ENCODE measurements around the gene NKD2. TPM values are rescaled to one million over a fixed set of nuclear protein-coding genes. Genes with fewer than 3 reads are reported as not detected.

The NKD2 gene
- total RNA-seq, 1 experiment from 2014 or later, result 4.3 TPM

DNA sequence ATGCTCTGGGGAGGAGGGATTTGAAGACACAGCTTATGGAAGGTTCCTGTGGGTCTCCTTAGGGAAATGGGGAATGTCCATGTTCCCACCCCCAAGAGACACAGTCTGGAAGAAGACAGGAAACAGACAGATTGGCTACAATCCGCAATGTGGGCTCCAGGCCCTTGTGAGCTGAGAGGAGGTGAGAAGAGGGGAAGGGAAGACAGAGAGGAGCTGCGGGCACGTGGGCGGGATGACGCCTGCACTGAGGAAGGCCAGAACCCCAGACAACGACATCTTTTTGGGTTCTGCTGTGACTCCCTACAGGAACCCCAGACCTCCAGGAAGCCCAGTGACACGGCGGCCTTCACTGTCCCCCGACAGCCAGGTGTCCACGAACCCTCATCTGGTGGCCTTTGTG is 29.9 kb upstream of the NKD2 start:
- no peak for DNase-seq (ENCODE audit: low spot score)

GRCh38 chr5:979100-979817 is 29.3 kb upstream of the NKD2 start:
- DNase-seq (ENCODE audit: low spot score), result no peak

DNA sequence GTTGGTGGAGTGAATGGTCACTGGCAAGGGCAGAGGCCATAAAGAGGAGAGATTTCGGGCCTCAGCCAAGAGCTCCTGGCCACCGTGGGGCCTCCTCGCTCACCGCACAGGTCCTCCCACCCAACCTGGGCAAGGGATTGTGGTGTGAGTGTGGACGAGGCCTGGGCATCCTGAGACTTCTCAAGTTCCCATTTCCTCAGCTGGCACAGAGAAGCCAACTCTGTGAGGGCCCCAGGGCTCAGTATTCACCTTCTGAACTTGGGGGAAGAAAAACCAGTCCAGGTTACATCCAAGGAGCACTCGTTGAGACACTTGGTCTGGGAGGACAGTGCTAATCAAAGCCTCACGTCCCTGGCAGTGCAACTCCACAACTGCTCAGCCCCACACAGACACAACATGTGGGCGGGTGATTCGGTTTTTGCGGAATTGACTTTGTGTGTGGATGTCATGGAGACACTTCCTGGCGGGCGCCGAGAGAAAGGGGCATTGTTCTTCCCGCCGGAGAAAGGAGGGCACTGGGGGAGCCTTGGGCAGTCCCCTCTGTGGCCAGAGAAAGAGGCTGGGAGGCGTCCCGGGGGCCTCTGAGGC is 28.5 kb upstream of the NKD2 start:
- DNase-seq (ENCODE audit: low spot score), result no peak

- DNase-seq (ENCODE audit: low spot score), result peak; percentile 21
Measured at GRCh38 chr5:980966-981365, 27.6 kb upstream of the NKD2 start.

GRCh38 chr5:981456-981855 is 27.1 kb upstream of the NKD2 start:
- no peak for DNase-seq (ENCODE audit: low spot score)

DNA sequence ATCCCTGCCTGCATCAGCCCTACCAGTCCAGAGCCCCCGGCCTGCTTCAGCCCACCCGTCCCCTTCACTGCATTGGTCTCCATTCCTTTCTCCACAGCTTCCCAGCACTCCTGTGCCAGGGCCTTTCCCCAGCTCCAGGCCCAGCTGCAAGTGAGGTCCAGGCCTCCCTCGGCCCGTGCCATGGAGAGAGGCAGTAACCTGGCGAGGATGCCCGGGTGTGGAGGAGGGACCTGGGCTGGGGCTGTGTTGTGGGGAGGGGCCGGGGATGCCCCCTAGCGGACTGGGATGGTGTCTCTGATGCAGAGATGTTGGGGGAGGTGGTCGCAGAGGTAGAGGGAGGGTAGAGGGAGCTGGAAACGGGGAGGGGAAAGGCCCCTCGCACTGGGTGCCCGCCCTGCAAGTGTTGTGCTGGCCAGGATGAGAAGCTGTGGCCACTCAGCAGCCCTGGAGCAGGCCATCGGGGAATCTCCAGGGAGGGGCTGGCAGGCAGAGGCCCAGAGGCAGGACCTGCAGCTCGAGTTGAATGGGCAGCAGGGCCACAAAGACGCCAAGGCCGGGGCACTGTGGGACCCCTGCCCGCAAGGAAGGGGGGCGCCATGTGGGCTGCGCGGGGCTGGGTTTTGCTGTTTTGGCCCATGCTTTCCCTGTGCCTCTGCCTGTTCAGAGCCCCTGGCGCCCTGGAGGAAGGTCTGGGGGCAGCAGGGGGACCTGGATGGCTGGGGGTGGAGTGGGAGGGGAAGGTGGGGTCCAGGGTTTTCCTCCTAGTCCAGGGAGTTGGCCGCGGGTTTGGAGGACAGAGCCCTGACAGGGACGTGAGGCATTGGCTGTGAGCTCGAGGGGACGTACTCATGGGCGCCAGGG is 26.0 kb upstream of the NKD2 start:
- DNase-seq (ENCODE audit: low spot score), result no peak

- no peak for DNase-seq (ENCODE audit: low spot score)
Measured at GRCh38 chr5:983238-983524, 25.4 kb upstream of the NKD2 start.

- no peak for DNase-seq (ENCODE audit: low spot score)
Measured at GRCh38 chr5:983568-983967, 25.0 kb upstream of the NKD2 start.

DNA sequence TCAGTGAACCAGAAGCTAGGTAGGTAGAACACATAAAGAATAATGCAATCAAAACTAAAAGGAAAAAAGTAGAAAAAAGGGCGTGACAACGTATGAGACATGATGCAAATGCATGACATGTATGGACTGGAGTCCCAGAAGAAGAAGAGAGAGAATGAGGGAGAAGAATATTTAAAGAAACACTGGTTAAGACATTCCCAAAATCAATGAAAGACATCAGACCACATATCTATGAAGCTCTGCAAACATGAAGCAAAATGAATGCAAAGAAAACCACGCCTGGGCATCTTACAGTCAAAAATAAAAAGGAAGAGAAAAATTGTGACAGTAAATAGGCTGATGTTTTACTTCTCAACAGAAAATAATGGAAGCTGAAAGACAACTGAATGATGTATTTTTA is 23.8 kb upstream of the NKD2 start:
- DNase-seq (ENCODE audit: low spot score), result no peak

DNA sequence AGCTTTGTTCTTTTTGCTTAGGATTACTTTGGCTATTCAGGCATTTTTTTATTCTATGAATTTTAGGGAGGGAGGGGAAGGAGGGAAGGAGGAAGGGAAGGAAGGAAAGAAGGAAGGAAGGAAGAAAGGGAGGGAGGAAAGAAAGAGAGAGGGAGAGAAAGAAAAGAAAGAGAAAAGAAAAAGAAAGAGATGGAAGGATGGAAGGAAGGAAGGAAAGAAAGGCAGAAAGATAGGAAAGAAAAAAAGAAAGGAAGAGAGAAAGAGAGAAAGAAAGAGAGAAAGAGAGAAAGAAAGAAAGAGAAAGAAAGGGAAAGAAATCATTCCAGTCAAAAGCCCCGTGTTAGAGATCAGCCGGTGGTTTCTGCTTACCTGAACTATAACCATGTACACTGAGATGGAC is 20.8 kb upstream of the NKD2 start:
- DNase-seq (ENCODE audit: low spot score), result no peak

DNA sequence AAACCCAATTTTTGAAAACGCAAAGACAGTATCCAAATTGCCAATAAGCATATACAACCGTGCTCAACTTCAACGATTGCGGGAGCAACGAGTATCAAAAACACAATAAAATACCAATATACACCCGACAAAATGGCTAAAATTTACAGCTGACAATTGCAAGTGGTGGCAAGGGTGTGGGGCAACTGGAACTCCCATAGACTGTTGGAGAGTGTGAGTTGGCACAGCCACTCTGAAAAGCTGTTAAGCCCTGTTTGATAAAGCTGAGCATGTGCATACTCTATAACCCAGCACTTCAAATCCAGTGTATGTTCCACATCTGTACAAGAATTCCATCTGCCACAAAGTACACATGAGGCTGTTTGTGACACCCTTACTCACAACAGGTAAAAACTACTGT is 20.3 kb upstream of the NKD2 start:
- no peak for DNase-seq (ENCODE audit: low spot score)

- DNase-seq (ENCODE audit: low spot score), result no peak
Measured at GRCh38 chr5:989961-990530, 18.6 kb upstream of the NKD2 start.

DNA sequence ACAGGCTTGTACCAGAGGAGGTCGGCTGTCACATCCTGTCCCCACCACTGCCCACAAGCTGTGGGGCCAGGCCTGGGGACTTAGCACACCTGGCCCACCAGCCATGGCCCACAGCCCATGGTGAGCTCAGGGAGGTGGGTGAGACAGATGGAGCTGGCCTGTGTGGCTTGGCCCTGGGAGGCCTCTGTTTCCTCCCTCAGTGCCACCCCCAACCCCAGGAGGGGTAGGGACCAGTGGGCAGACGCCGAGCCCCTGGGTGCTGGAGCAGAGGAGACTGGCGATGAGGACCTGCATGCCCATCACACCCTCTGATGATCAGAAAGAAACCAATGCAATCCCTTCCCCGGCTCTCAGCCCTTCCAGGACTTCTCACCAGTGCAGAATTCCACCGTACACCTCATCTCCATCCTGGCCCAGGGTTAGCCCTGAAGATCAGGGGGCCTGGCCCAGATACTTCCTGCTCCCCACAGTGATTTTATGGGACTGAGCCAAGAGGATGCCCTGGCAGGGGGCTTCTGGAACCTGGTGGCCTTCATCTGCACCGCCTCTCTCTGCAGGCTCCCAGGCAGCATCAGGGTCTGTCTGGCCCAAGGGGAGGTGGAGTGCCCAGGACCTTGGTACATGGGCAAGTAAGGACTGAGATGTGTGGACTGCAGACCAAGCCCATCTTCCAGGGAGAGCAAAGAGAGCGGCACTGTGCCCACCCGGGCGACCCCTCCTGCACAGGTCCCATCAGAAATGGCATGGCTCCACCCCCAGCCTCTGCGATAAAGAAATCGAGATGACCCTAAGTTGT is 16.9 kb upstream of the NKD2 start:
- DNase-seq (ENCODE audit: low spot score), result no peak

- no peak for DNase-seq (ENCODE audit: low spot score)
Measured at GRCh38 chr5:994272-994607, 14.4 kb upstream of the NKD2 start.

- no peak for DNase-seq (ENCODE audit: low spot score)
Measured at GRCh38 chr5:994821-995220, 13.8 kb upstream of the NKD2 start.

DNA sequence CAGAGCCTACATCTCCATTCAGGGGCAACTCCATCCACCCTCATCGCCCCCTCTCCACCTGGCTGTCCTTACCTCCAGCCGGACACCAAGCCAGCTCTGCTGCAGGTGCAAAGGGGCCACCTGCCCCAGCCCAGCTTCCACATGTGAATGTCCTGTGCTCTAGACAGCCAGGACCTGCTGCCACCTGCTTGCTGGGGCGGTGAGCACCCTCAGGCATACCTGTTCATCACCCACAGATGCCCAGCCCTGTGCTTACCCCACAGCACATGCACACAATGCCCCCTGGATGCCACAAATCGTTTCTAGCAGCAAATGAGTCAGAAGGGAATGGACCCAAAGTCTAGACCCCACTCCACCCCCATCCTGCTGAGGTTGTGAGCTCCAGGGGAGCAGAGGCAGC is 13.3 kb upstream of the NKD2 start:
- DNase-seq (ENCODE audit: low spot score), result no peak

DNA sequence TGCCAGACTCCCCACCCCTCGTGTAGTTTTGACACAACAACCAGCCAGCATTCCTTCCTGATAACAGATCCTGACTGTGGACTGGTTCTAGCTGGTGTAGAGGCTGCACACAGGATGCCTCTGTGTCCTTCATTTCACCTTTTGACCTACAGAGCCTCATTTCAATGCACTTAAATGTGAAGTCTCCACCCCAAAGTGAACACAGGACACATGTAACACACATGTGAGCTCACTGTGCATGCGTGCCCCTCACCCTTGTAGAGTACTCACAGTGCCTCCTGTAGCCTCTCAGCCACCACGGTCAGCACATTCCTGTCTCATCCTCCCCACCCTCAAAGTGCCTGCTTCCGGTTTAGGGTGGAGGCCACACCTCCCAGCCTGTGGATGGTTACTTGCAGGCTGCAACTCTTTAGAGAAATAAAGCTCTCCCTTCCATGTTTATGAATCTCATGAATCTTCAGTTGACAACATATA is 11.6 kb upstream of the NKD2 start:
- DNase-seq (ENCODE audit: low spot score), result peak; percentile 37

GRCh38 chr5:997711-998110 is 10.9 kb upstream of the NKD2 start:
- DNase-seq (ENCODE audit: low spot score), result no peak

- DNase-seq (ENCODE audit: low spot score), result no peak
Measured at GRCh38 chr5:998246-999031, 10.2 kb upstream of the NKD2 start.

- no peak for DNase-seq (ENCODE audit: low spot score)
Measured at GRCh38 chr5:999032-999501, 9.5 kb upstream of the NKD2 start.

- DNase-seq (ENCODE audit: low spot score), result no peak
Measured at GRCh38 chr5:999724-1000123, 8.9 kb upstream of the NKD2 start.
